Stimulated activated CD8-positive, alpha-beta memory T cell treated with anti-CD3 and anti-CD28 coated beads, Interleukin-4, amount 100 ng/mL, for 48 hours (primary cell): ENCODE results near the gene MGAT5.

ENCODE experiments used
- DNase-seq: peaks from one replicate; pipeline ENCODE4 v3.0.0-alpha.2; 2020

The MGAT5 gene

DNA sequence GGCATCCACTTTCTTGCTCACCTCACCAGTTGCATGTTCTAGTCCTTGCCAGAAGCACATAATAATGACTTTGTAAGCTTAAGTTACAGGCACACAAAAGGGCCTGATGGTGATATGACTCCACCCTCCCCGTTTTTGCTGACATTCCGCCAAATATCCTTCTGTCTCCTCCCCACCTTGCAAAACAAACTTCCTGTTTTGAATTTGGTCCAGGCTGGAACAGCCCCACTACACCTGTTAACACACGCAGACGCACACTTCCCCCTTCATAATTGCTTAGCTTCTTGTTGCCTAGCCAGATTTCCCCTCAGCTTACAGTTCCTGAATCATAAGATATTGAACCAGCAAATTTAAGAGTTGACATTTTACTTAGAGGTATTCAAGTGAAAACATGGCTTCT lies at the start of gene MGAT5:
MGAT5 (plus strand) TSS at position 269 of the 400 bp plus-strand sequence. CDS start 332 bp downstream, outside the sequence.
- DNase-seq, result no peak

DNA sequence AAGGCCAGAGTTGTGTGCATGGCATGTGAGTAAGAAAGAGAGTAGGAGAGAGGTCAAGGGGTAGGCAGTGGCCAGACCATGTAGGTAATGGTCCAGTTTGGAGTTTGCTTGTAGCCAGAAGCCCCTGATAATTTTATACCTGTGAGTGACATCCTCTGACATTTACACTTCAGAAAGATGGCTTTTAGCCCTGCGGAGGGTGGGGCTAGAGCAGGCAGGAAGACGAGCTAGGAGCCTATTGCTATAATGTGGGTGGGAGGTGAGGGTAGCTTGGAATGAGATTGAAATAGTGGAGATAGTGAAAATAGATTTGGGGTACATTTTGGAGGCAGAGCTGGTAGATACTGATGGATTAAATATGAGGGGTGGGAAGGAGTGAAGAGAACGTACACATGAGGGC lies 48.8 kb upstream of the MGAT5 start:
- no peak for DNase-seq

GRCh38 chr2:134206031-134206430 lies 47.8 kb upstream of the MGAT5 start:
- DNase-seq, result no peak

GRCh38 chr2:134206573-134206972 lies 47.3 kb upstream of the MGAT5 start:
- no peak for DNase-seq

GRCh38 chr2:134207589-134208209 lies 46.2 kb upstream of the MGAT5 start:
- peak; percentile 71 for DNase-seq

- no peak for DNase-seq
Observed at GRCh38 chr2:134208825-134209224, 45.0 kb upstream of the MGAT5 start.

- DNase-seq, result no peak
Observed at GRCh38 chr2:134212746-134213145, 41.1 kb upstream of the MGAT5 start.

DNA sequence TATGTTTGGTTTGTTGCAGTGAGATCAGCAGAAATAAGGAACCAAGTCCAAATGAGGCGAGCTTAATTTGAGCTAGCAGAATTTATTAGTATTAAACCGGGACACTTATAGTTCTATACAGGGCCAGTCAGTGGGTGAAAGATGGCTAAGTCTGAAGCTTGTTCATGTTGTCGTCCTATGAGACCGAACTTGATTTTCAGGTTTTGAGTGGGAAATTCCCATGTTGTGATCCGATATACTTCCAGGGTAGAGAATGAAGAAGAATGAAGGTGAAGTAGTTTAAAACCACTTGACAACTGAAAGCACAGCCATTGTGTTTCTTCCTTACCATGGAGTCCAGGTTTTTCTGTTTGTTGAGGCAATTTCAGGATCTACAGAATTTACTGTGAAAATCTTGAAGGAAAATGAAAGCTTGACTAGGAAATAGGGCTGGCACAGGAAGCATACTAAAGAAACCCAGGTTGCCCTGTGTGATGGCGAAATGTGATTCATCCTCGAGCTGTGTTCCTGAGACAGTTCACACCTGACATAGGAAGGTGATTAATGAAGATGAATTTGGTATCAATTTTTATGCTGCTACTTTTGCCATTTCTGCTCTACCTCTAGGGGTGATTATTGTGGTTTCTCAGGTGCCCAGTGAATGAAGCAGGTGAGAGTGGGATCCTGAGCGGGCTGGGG lies 37.6 kb upstream of the MGAT5 start:
- DNase-seq, result no peak

DNA sequence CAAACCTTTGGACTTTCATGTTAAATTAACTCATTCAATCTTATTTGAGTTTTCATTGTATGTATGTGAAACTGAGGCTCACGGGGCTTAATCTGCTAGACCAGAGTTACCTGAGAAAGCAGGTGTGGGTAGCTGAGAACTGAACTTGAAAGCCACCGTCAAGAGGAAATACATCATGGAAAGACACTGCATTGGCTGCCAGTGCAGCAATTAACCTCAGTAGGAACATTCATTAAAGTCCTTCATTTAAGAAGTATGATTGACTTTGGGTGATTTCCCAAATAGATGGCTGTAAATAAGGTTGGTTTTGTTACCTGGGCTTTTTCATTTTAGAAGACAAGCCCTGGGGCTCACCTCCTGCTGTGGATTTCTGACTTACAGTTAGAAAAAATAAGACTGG lies 36.5 kb upstream of the MGAT5 start:
- no peak for DNase-seq

DNA sequence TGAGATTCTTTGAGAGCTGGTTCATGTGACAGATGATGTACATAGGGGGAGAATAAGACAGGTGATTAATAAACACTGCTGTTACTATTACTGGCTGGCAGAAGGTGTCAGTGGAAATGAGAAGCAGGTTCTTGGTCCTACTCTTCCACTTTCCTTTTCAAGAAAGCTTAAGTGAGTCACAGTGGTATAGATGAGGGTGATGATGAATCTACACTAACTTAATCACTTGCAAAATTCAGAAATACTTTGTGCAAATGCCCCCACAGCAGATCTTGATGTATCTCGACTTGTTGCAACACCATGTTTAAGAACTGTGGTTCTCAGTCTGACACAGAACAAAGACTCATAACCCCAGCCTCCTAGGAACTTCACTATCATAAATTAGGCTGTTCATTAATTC lies 35.9 kb upstream of the MGAT5 start:
- no peak for DNase-seq

- no peak for DNase-seq
Observed at GRCh38 chr2:134218414-134218813, 35.5 kb upstream of the MGAT5 start.

GRCh38 chr2:134218930-134219658 lies 34.8 kb upstream of the MGAT5 start:
- peak; percentile 39 for DNase-seq

DNA sequence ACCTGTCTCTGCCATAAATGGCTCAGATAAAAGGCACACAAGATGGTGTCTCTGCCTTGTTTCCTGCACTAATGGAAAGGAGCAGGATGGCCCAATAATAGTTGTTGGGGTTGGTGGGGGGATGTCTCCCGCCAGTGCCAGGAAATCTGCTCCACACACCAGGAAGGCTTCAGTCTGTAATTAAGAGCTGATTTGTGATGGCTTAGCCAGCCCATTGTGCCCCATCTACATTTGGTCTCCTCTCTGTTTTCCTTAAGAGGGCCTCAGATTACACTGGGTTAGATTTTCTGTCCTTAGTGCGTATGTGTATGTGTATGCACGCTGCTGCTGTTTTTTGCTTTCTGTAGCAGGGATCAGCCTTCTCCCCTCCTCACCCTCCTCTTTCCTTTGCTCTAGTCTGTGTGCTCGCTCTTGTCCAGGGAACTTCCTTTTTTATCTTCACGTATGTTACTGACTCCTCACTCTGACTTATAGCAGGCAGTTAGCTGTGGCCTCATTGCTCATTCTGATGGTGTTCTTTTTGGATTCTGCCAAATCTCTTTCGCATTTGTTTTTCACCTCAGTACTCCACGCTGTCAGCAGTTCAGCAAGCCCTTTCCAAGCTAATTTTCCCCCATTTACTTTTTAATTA lies 33.4 kb upstream of the MGAT5 start:
- DNase-seq, result no peak

DNA sequence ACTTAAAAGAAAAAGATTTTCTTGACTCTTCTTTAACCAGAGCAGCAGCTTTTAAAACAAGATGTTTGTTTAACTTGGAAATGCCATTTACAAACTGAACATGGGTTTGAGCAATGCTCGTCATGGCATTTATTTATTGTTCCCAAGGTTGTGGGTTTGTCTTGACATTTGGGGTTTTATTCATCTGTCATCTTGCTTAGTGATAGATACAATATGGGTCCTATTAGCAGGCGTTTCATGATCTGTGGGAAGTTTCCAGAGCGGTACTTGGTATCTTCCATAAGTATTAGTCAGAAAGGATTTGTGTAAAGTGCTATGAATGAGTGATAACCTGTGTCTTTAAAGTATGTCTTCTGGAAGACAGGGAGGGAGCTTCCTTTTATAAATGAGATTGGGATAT lies 29.9 kb upstream of the MGAT5 start:
- DNase-seq, result no peak

GRCh38 chr2:134225173-134225572 lies 28.7 kb upstream of the MGAT5 start:
- DNase-seq, result no peak

GRCh38 chr2:134225841-134226240 lies 28.0 kb upstream of the MGAT5 start:
- no peak for DNase-seq

GRCh38 chr2:134226601-134227000 lies 27.3 kb upstream of the MGAT5 start:
- no peak for DNase-seq

DNA sequence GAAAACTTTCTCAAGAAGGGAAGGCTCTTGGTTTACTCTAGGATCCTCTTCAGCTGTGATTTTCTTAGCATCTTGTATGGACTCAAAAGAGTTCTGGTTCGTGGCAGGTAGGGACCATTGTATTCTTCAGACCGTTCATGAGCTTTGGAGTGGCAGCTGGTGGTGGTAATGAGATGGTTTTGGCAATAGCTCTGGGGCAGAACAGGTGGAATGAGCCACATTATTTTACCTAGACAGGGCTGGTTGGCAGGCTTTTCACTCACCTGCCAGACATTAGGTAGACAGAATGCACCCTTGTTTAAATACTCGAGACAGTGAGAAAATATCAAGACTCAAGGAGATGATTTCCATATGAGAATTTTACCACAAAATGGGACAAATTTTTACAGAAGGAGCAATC lies 26.2 kb upstream of the MGAT5 start:
- no peak for DNase-seq

GRCh38 chr2:134228493-134228903 lies 25.4 kb upstream of the MGAT5 start:
- no peak for DNase-seq

- DNase-seq, result no peak
Observed at GRCh38 chr2:134229540-134229939, 24.3 kb upstream of the MGAT5 start.

GRCh38 chr2:134230885-134231284 lies 23.0 kb upstream of the MGAT5 start:
- no peak for DNase-seq

GRCh38 chr2:134231301-134231964 lies 22.4 kb upstream of the MGAT5 start:
- DNase-seq, result no peak

DNA sequence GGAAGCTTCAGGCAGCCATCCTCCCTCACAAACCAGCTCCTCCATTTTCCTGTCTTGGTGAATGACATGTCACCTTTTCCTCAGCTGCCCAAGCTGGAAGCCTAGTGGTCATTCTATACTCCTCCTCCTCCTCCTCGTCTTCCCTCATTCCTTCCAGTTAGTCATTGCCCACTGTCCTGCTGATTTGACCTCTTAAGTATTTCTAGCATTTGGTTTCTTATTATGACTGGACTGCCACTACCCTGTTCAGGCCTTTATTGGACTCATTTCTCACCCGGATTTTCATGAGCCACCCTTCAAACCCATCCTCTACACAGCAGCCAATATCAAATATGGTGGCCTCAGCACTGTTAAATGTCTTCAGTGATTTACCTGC lies 21.9 kb upstream of the MGAT5 start:
- no peak for DNase-seq
